K562 (cell line): ENCODE measurements around the gene IL4R. TPM values are rescaled to one million over a fixed set of nuclear protein-coding genes. Genes with fewer than 3 reads are reported as not detected.

ENCODE experiments used
- ATAC-seq: fragments of 200-7000 bp; cut with Tn5 transposase; 3 replicates; pipeline ENCODE4 v1.9.1; 2020; ENCODE audit warnings: moderate library complexity
- BruUV-seq: library from RNA; stranded (reverse); fragments of 400-500 nt; replicated peaks from 2 replicates; lab custom pipeline; 2021; lab: Mats Ljungman, UMichigan
- CTCF ChIA-PET: fragments of 300-600 bp; formaldehyde crosslinking; extraction: SDS; loops from one replicate; lab custom pipeline; 2021; ENCODE audit warnings: low intra/inter-chr PET ratio; lab: Yijun Ruan, JAX
- POLR2A ChIA-PET: fragments of 300-600, 350-650 bp; sonication (Branson Sonifier 250); formaldehyde crosslinking; extraction: SDS; loops from one replicate; lab custom pipeline; 2021; ENCODE audit warnings: antibody characterized with exemption, inconsistent platforms; lab: Yijun Ruan, JAX
- DNase-seq, 4 experiments: peaks; one replicate each; pipeline versions ENCODE4 v3.0.0 to v3.0.0-alpha.2; 2011 to 2018; ENCODE audit warnings: low spot score in 3 of 4, mixed read lengths in 3 of 4; ENCODE audit errors: extremely low read depth in 1 of 4
- FAIRE-seq: peaks from 2 replicates; lab custom pipeline; 2011; peaks lifted over from hg19 to GRCh38; lab: Jason Lieb, UNC
- H2AFZ ChIP-seq: 2 replicates; pipeline ENCODE4 v1.6.0; 2011; ENCODE audit warnings: low read depth, low read length, control low read depth, inconsistent platforms
- H3K27ac ChIP-seq: fragments of 200-600 bp; 3 replicates; pipeline ENCODE4 v1.8.0; 2011; ENCODE audit warnings: low read depth, mild to moderate bottlenecking, control low read depth, inconsistent platforms, low read length, moderate library complexity, mixed read lengths; ENCODE audit errors: extremely low read depth
- H3K27me3 ChIP-seq, 2 experiments: fragments of 300-600 bp in 1 of 2; 2 replicates in 1 of 2; 3 replicates in 1 of 2; pipeline versions ENCODE4 v1.6.0 to v1.8.0; 2011; ENCODE audit warnings: inconsistent platforms in 2 of 2, low read length in 2 of 2, mild to moderate bottlenecking in 1 of 2, mixed read lengths in 1 of 2, moderate library complexity in 1 of 2; ENCODE audit not compliant: control insufficient read depth in 2 of 2, insufficient read depth in 2 of 2
- H3K36me3 ChIP-seq: fragments of 300-600 bp; 3 replicates; pipeline ENCODE4 v1.8.0; 2011; ENCODE audit warnings: mild to moderate bottlenecking, low read length, inconsistent platforms; ENCODE audit not compliant: control insufficient read depth, insufficient read depth
- H3K4me1 ChIP-seq, 2 experiments: fragments of 200-600 bp in 1 of 2; replicated peaks in 1 of 2; 2 replicates in 1 of 2; 3 replicates in 1 of 2; pipeline versions ENCODE4 v1.5.1 to v1.8.0; 2011; ENCODE audit warnings: inconsistent platforms in 2 of 2, low read length in 2 of 2, mild to moderate bottlenecking in 1 of 2, mixed read lengths in 1 of 2, moderate library complexity in 1 of 2; ENCODE audit not compliant: control insufficient read depth in 2 of 2, insufficient read depth in 2 of 2
- H3K4me2 ChIP-seq: 2 replicates; pipeline ENCODE4 v1.6.1; 2011; ENCODE audit warnings: low read length, control low read depth, inconsistent platforms, mixed read lengths; ENCODE audit not compliant: insufficient read depth
- H3K4me3 ChIP-seq: fragments of 200-600 bp; sonication (generic), shearing (Covaris generic); 2 replicates; pipeline ENCODE4 v1.5.1; 2016; ENCODE audit warnings: control low read depth, inconsistent platforms
- H3K79me2 ChIP-seq: fragments of 200-600 bp; 3 replicates; pipeline ENCODE4 v1.8.0; 2011; ENCODE audit warnings: low read length, inconsistent platforms; ENCODE audit not compliant: control insufficient read depth, insufficient read depth
- H3K9ac ChIP-seq, 2 experiments: 2 replicates each; pipeline versions ENCODE4 v1.6.0 to v1.6.1; 2011; ENCODE audit warnings: low read depth in 2 of 2, low read length in 2 of 2, control low read depth in 1 of 2, inconsistent platforms in 1 of 2, mild to moderate bottlenecking in 1 of 2, mixed read lengths in 1 of 2; ENCODE audit not compliant: insufficient read depth in 1 of 2
- H3K9me1 ChIP-seq: one replicate; pipeline ENCODE4 v1.6.0; 2011; ENCODE audit warnings: inconsistent platforms, mild to moderate bottlenecking, low read length, moderate library complexity; ENCODE audit not compliant: control insufficient read depth, insufficient read depth
- H3K9me3 ChIP-seq: replicated peaks from 2 replicates; pipeline ENCODE4 v1.5.1; 2011; ENCODE audit warnings: low read depth, low read length, inconsistent platforms; ENCODE audit not compliant: control insufficient read depth, insufficient read depth
- H4K20me1 ChIP-seq: replicated peaks from 2 replicates; pipeline ENCODE4 v1.6.1; 2011; ENCODE audit warnings: low read length, inconsistent platforms, mixed read lengths; ENCODE audit not compliant: control insufficient read depth, insufficient read depth
- ATF1 ChIP-seq, 2 experiments: fragments of 450-650 bp in 1 of 2; IDR thresholded peaks; 2 replicates each; pipeline ENCODE4 v1.6.1; 2016; ENCODE audit warnings: missing compliant biosample characterization in 1 of 2, missing genetic modification characterization in 1 of 2
- ATF7 ChIP-seq: fragments of 450-650 bp; IDR thresholded peaks from 2 replicates; pipeline ENCODE4 v1.7.1; 2014; ENCODE audit warnings: mild to moderate bottlenecking, moderate library complexity
- CBFA2T2 ChIP-seq: fragments of 450-650 bp; conservative IDR thresholded peaks from 2 replicates; pipeline ENCODE4 v1.6.1; 2017; ENCODE audit warnings: mild to moderate bottlenecking
- CBX1 ChIP-seq: sonication (generic); IDR thresholded peaks from 2 replicates; pipeline ENCODE4 v1.6.1; 2016; ENCODE audit warnings: antibody characterized with exemption, low read depth, mild to moderate bottlenecking
- CREM ChIP-seq: IDR thresholded peaks from 2 replicates; pipeline ENCODE4 v1.6.1; 2014; ENCODE audit warnings: antibody characterized with exemption, low read depth
- EP300 ChIP-seq: IDR thresholded peaks from 2 replicates; pipeline ENCODE4 v1.6.1; 2012; ENCODE audit warnings: low read length, improper control_type of control experiment
- GABPA ChIP-seq: fragments of 200-800 bp; sonication (Bioruptor generic); conservative IDR thresholded peaks from 2 replicates; pipeline ENCODE4 v1.6.1; 2016; ENCODE audit warnings: low read depth, missing genetic modification characterization, missing compliant biosample characterization
- HNRNPLL ChIP-seq: fragments of 200-400 bp; formaldehyde crosslinking; IDR thresholded peaks from 2 replicates; pipeline ENCODE4 v1.6.1; 2017; ENCODE audit warnings: low read length, low read depth, mild to moderate bottlenecking; ENCODE audit not compliant: poor library complexity, severe bottlenecking
- NFYB ChIP-seq: IDR thresholded peaks from 2 replicates; pipeline ENCODE4 v1.6.1; 2011; ENCODE audit warnings: mild to moderate bottlenecking, moderate library complexity; ENCODE audit not compliant: insufficient read length; ENCODE audit errors: extremely low read depth
- RAD51 ChIP-seq: fragments of 450-650 bp; IDR thresholded peaks from 2 replicates; pipeline ENCODE4 v1.7.1; 2016; ENCODE audit warnings: low read depth, mild to moderate bottlenecking, borderline replicate concordance
- SMARCA5 ChIP-seq: fragments of 450-650 bp; IDR thresholded peaks from 2 replicates; pipeline ENCODE4 v1.6.1; 2016
- TEAD1 ChIP-seq, 2 experiments: fragments of 450-650 bp in 1 of 2; sonication (generic) in 1 of 2; formaldehyde crosslinking; IDR thresholded peaks; 2 replicates each; pipeline versions ENCODE4 v1.4.0 to v1.8.0; 2020 to 2022; ENCODE audit warnings: mild to moderate bottlenecking in 2 of 2, missing genetic modification reagents in 1 of 2
- TOE1 ChIP-seq, 2 experiments: fragments of 450-650 bp in 1 of 2; sonication (generic) in 1 of 2; formaldehyde crosslinking in 1 of 2; IDR thresholded peaks; 2 replicates each; pipeline versions ENCODE4 v1.7.1 to v1.8.0; 2016 to 2022; ENCODE audit warnings: borderline replicate concordance in 2 of 2, mild to moderate bottlenecking in 2 of 2, antibody characterized with exemption in 1 of 2, inconsistent platforms in 1 of 2, low read depth in 1 of 2, missing genetic modification reagents in 1 of 2, moderate library complexity in 1 of 2
- ZNF668 ChIP-seq: fragments of 250-450 bp; sonication (Bioruptor Pico); IDR thresholded peaks from 2 replicates; pipeline ENCODE4 v1.8.0; 2022; ENCODE audit warnings: mild to moderate bottlenecking, inconsistent platforms
- ZNF766 ChIP-seq: fragments of 200-800 bp; sonication (Bioruptor generic); conservative IDR thresholded peaks from 2 replicates; pipeline ENCODE4 v1.6.1; 2016; ENCODE audit warnings: missing genetic modification characterization, missing compliant biosample characterization
- WGBS: fragments of 100-300 bp; shearing (Covaris generic); methylation state at CpG from one replicate; pipeline ENCODE4 v1.1.6; 2016; ENCODE audit warnings: low coverage, mixed read lengths; ENCODE audit not compliant: insufficient coverage; ENCODE audit errors: missing lambda C conversion rate; 5-methylcytosine and 5-hydroxymethylcytosine counted together
- in situ Hi-C: fragments of 300-500 bp; cut with MboI; formaldehyde crosslinking; loops from 4 replicates; pipeline ENCODE4 v1.15.0; 2018; ENCODE audit warnings: inconsistent platforms, mixed read lengths
- intact Hi-C: fragments of 100-400 bp; cut with micrococcal nuclease; formaldehyde crosslinking; loops from 2 replicates; pipeline ENCODE4 v1.14.2; 2022
- polyA plus RNA-seq, 8 experiments: library from polyadenylated mRNA; depleted of rRNA in 4 of 8; stranded (reverse) in 5 of 8; unstranded in 3 of 8; fragments of >200 nt; fragmentation: Nextera tagmentation in 2 of 8; fragmentation: Illumina TruSeq in 1 of 8; extraction: Ambion mirVana in 2 of 8; extraction: Trizol in 1 of 8; gene quantifications; 2 replicates each; pipeline versions ENCODE4 v1.2.1 to v1.2.3, GENCODE V29; 2011 to 2014; ENCODE audit warnings: inconsistent platforms in 1 of 8, missing spikeins in 1 of 8
- total RNA-seq, 7 experiments: library from RNA; depleted of rRNA in 6 of 7; stranded (reverse); fragments of >200 nt in 6 of 7; fragmentation: Illumina TruSeq in 2 of 7; extraction: Trizol in 2 of 7; gene quantifications; 2 replicates each; pipeline versions ENCODE4 v1.2.1 to v1.2.3, GENCODE V29; 2011 to 2021; ENCODE audit warnings: low replicate concordance in 1 of 7
- TF ChIP-seq, protein P1 (sequence below): sonication (generic); formaldehyde crosslinking; IDR thresholded peaks from 2 replicates; pipeline ENCODE4 v1.8.0; 2022; ENCODE audit warnings: mild to moderate bottlenecking, missing genetic modification reagents, borderline replicate concordance
- TF ChIP-seq, protein P2 (sequence below): sonication (generic); formaldehyde crosslinking; IDR thresholded peaks from 2 replicates; pipeline ENCODE4 v1.9.0; 2022; ENCODE audit warnings: mild to moderate bottlenecking, missing genetic modification reagents

The IL4R gene
- total and polyA plus RNA-seq, 9 of the 15 experiments (the other 6 are each of a cell fraction or from before 2014, with no cell fraction given), result 0.17 to 5.8 (median 3.3) TPM

DNA sequence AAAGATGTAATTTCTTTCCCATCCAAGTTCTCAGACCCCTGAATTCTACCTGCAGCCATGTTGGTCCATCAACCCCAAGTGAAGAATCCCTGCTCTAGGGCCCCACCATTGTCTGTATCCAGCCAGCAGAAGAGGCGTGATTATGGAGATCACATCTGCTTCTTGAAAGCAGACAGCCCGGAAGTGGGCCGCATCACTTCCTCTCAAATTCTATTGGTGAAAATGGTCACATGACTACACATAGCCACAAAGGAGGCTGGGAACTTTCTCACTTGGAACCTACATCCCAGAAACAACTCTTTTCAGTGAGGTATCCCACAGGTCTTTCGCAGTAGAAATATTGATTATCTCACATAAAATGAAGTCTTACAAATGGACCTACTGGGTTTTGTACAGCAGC lies 40.1 kb downstream of the IL4R start:
- H3K9me3 ChIP-seq, result no peaks in the 10 kb centered on the region
- H3K4me2 ChIP-seq, result no peak overlapping the region
- peak overlapping the region; percentile 68 for H2AFZ ChIP-seq
- ChIA-PET CTCF (no interaction called here), POLR2A (no interaction called here)
- intact Hi-C loops (no loop called here), in situ Hi-C loops (no loop called here)
- WGBS, result 54% methylated on average over 4 of the region's 4 CpGs
- no peak overlapping the region for H3K4me3 ChIP-seq
- no peaks in the 10 kb centered on the region; a peak in 1 of 5 replicates for H3K27me3 ChIP-seq
- ATAC-seq, result 0 out of 3 replicates have a peak, but pooled peaks have one; percentile 50
- H3K9ac ChIP-seq, result no peak overlapping the region
- H4K20me1 ChIP-seq, result no peaks in the 10 kb centered on the region
- no peak for FAIRE-seq
- H3K9me1 ChIP-seq, result no peaks in the 10 kb centered on the region
- DNase-seq, result peak in 3 of 4 experiments; percentile 13 to 40 (median 31)
- no peaks in the 10 kb centered on the region for H3K79me2 ChIP-seq
- H3K4me1 ChIP-seq, result peaks cover 0 to 4% of the 10 kb centered on the region in 2 experiments; a peak in 1 of 5 replicates
- no peak overlapping the region for H3K27ac ChIP-seq
- BruUV-seq, result no TSS peak
- H3K36me3 ChIP-seq, result no peaks in the 10 kb centered on the region
- no peak for TF ChIP-seq EP300
- peak; percentile 89 for TF ChIP-seq TOE1 (IDR thresholded peaks at IDR 0.05; ENCODE audit: borderline replicate concordance)
- TF ChIP-seq TOE1 (CRISPR knock-in tag; IDR thresholded peaks at IDR 0.05; ENCODE audit: borderline replicate concordance, low read depth), result no peak
- no peak for TF ChIP-seq CREM
- no peak for TF ChIP-seq SMARCA5
- no peak for TF ChIP-seq ZNF668 (CRISPR knock-in tag)
- TF ChIP-seq CBX1, result 0 out of 2 replicates have a peak, but pooled peaks have one; percentile 33
- 0 out of 2 replicates have a peak, but pooled peaks have one; percentile 13 for TF ChIP-seq ZNF766
- no peak for TF ChIP-seq ATF7
- TF ChIP-seq ATF1 (CRISPR knock-in tag; IDR thresholded peaks at IDR 0.05), result no peak
- TF ChIP-seq ATF1 (tag; IDR thresholded peaks at IDR 0.05), result 0 out of 2 replicates have a peak, but pooled peaks have one; percentile 24
- TF ChIP-seq RAD51, result peak; percentile 79
- TF ChIP-seq NFYB, result peak; percentile 74
- no peak for TF ChIP-seq HNRNPLL
- TF ChIP-seq TEAD1 (CRISPR knock-in tag; IDR thresholded peaks at IDR 0.05), result no peak
- TF ChIP-seq, protein P1, sequence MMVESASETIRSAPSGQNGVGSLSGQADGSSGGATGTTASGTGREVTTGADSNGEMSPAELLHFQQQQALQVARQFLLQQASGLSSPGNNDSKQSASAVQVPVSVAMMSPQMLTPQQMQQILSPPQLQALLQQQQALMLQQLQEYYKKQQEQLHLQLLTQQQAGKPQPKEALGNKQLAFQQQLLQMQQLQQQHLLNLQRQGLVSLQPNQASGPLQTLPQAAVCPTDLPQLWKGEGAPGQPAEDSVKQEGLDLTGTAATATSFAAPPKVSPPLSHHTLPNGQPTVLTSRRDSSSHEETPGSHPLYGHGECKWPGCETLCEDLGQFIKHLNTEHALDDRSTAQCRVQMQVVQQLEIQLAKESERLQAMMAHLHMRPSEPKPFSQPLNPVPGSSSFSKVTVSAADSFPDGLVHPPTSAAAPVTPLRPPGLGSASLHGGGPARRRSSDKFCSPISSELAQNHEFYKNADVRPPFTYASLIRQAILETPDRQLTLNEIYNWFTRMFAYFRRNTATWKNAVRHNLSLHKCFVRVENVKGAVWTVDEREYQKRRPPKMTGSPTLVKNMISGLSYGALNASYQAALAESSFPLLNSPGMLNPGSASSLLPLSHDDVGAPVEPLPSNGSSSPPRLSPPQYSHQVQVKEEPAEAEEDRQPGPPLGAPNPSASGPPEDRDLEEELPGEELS, result no peak
- TF ChIP-seq GABPA, result peak; percentile 75
- TF ChIP-seq CBFA2T2, result 0 out of 2 replicates have a peak, but pooled peaks have one; percentile 3
- TF ChIP-seq, protein P2, sequence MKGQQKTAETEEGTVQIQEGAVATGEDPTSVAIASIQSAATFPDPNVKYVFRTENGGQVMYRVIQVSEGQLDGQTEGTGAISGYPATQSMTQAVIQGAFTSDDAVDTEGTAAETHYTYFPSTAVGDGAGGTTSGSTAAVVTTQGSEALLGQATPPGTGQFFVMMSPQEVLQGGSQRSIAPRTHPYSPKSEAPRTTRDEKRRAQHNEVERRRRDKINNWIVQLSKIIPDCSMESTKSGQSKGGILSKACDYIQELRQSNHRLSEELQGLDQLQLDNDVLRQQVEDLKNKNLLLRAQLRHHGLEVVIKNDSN (CRISPR knock-in tag), result peak; percentile 73
